CD14-positive monocyte (primary cell): ENCODE results near the gene UGT1A10. TPM values are rescaled to one million over a fixed set of nuclear protein-coding genes. Genes with fewer than 3 reads are reported as not detected.

Experiments used
- DNase-seq, 3 donors: peaks; one replicate each; pipeline ENCODE4 v3.0.0-alpha.2; 2011 to 2022
- H2AFZ ChIP-seq: 2 replicates; pipeline ENCODE4 v1.6.0; 2012; ENCODE audit warnings: mild to moderate bottlenecking, low read depth, low read length, inconsistent platforms; ENCODE audit not compliant: insufficient read depth, poor library complexity, severe bottlenecking
- H3K27ac ChIP-seq, 2 donors: 1 replicate in 1 of 2; 2 replicates in 1 of 2; pipeline ENCODE4 v1.5.1; 2012 to 2013; ENCODE audit warnings: low read length in 2 of 2, control low read depth in 1 of 2, inconsistent platforms in 1 of 2, low read depth in 1 of 2, mild to moderate bottlenecking in 1 of 2
- H3K27me3 ChIP-seq, 2 donors: one replicate each; pipeline versions ENCODE4 v1.6.0 to v1.6.1; 2011 to 2013; ENCODE audit warnings: low read length in 2 of 2; ENCODE audit not compliant: control insufficient read depth in 2 of 2, insufficient read depth in 2 of 2
- H3K36me3 ChIP-seq, 2 donors: replicated peaks in 1 of 2; 1 replicate in 1 of 2; 2 replicates in 1 of 2; pipeline versions ENCODE4 v1.5.1 to v1.6.1; 2012 to 2013; ENCODE audit warnings: low read length in 2 of 2, control low read depth in 1 of 2, inconsistent platforms in 1 of 2, mild to moderate bottlenecking in 1 of 2; ENCODE audit not compliant: insufficient read depth in 2 of 2, control insufficient read depth in 1 of 2
- H3K4me1 ChIP-seq, 2 donors: 1 replicate in 1 of 2; 2 replicates in 1 of 2; pipeline versions ENCODE4 v1.5.1 to v1.6.1; 2012 to 2013; ENCODE audit warnings: low read length in 2 of 2, control low read depth in 1 of 2, inconsistent platforms in 1 of 2, mild to moderate bottlenecking in 1 of 2, moderate library complexity in 1 of 2; ENCODE audit not compliant: insufficient read depth in 2 of 2, control insufficient read depth in 1 of 2
- H3K4me2 ChIP-seq: replicated peaks from 2 replicates; pipeline ENCODE3; 2012; ENCODE audit warnings: low read length, moderate library complexity, mild to moderate bottlenecking; ENCODE audit not compliant: poor library complexity, severe bottlenecking; ENCODE audit errors: extremely low read depth
- H3K4me3 ChIP-seq, 3 experiments: fragments of 200-600 bp in 1 of 3; sonication (generic) in 1 of 3; replicated peaks in 1 of 3; 1 replicate in 2 of 3; 2 replicates in 1 of 3; pipeline ENCODE4 v1.5.1; 2011 to 2013; ENCODE audit warnings: low read length in 3 of 3, mild to moderate bottlenecking in 3 of 3, control low read depth in 2 of 3, low read depth in 2 of 3, inconsistent platforms in 1 of 3, moderate library complexity in 1 of 3
- H3K79me2 ChIP-seq: 2 replicates; pipeline ENCODE4 v1.6.0; 2012; ENCODE audit warnings: mild to moderate bottlenecking, control low read depth, inconsistent platforms, low read length, moderate library complexity; ENCODE audit not compliant: insufficient read depth
- H3K9ac ChIP-seq: 2 replicates; pipeline ENCODE4 v1.6.0; 2017; ENCODE audit warnings: low read length, mild to moderate bottlenecking; ENCODE audit not compliant: insufficient read depth, poor library complexity, severe bottlenecking
- H3K9me3 ChIP-seq, 2 donors: replicated peaks in 1 of 2; 1 replicate in 1 of 2; 2 replicates in 1 of 2; pipeline versions ENCODE4 v1.5.1 to v1.6.1; 2012 to 2013; ENCODE audit warnings: low read length in 2 of 2, control low read depth in 1 of 2; ENCODE audit not compliant: control insufficient read depth in 1 of 2, insufficient read depth in 1 of 2
- H4K20me1 ChIP-seq: 2 replicates; pipeline ENCODE4 v1.6.0; 2012; ENCODE audit warnings: mild to moderate bottlenecking, low read length, control low read depth, moderate library complexity; ENCODE audit not compliant: insufficient read depth
- H3K27ac Mint-ChIP-seq, 7 donors: one replicate each; pipeline ENCODE4 v1.8.0; 2020; ENCODE audit warnings: mild to moderate bottlenecking in 7 of 7, mixed read lengths in 7 of 7, moderate library complexity in 6 of 7, inconsistent platforms in 2 of 7
- H3K27me3 Mint-ChIP-seq, 3 donors: one replicate each; pipeline ENCODE4 v1.8.0; 2021 to 2022; ENCODE audit warnings: low read depth in 3 of 3, mild to moderate bottlenecking in 3 of 3, mixed read lengths in 3 of 3, moderate library complexity in 3 of 3, inconsistent platforms in 1 of 3
- H3K36me3 Mint-ChIP-seq, 2 donors: one replicate each; pipeline ENCODE4 v1.8.0; 2020; ENCODE audit warnings: mixed read lengths in 2 of 2, inconsistent platforms in 1 of 2, mild to moderate bottlenecking in 1 of 2
- H3K4me1 Mint-ChIP-seq: one replicate; pipeline ENCODE4 v1.8.0; 2020; ENCODE audit warnings: mild to moderate bottlenecking, mixed read lengths
- H3K4me3 Mint-ChIP-seq, 2 donors: one replicate each; pipeline ENCODE4 v1.8.0; 2020; ENCODE audit warnings: mild to moderate bottlenecking in 2 of 2, mixed read lengths in 2 of 2, moderate library complexity in 1 of 2
- H3K9me3 Mint-ChIP-seq, 7 donors: one replicate each; pipeline ENCODE4 v1.8.0; 2020 to 2022; ENCODE audit warnings: mixed read lengths in 7 of 7, mild to moderate bottlenecking in 6 of 7, moderate library complexity in 6 of 7, inconsistent platforms in 2 of 7
- WGBS: methylation state at CpG from one replicate; pipeline ENCODE4 v1.1.5; 2013; ENCODE audit warnings: missing lambda C conversion rate; ENCODE audit not compliant: insufficient coverage; 5-methylcytosine and 5-hydroxymethylcytosine counted together
- intact Hi-C, 2 donors: fragments of 100-400 bp; cut with micrococcal nuclease; formaldehyde crosslinking; loops; one replicate each; pipeline versions ENCODE4 v1.15.0 to v1.15.1; 2023
- polyA plus RNA-seq, 3 donors: library from polyadenylated mRNA; depleted of rRNA in 1 of 3; unstranded in 2 of 3; stranded (reverse) in 1 of 3; fragments of 300-500 nt in 2 of 3; fragments of >200 nt in 1 of 3; fragmentation: Illumina TruSeq in 2 of 3; gene quantifications; 1 replicate in 2 of 3; 2 replicates in 1 of 3; pipeline ENCODE4 v1.2.3, GENCODE V29; 2012 to 2021
- TF ChIP-seq, protein P1 (sequence below): fragments of 200-600 bp; IDR thresholded peaks from one replicate; pipeline ENCODE4 v1.8.0; 2022; ENCODE audit warnings: antibody characterized with exemption, mild to moderate bottlenecking

UGT1A10 gene
- polyA plus RNA-seq, 3 donors = not detected

DNA sequence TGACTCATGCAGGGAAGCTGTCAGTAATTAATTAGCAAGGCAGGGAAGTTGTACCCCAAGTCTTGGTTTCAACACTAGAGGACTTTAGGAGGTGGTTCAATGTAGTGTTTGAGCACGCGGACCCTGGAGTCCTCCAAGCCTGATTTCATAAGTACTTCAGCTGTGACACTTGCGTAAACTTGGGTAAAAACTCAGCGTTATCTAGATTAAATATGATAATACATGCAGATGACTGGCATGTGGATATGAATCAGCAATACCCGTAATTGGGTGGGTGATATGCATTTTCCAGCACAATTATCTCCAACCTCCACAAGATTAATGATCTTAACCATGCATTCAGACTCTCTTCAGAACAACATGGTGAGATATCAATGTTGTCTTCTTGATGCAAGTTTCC is 50.7 kb downstream of the UGT1A10 start:
- Mint-ChIP-seq H3K4me1 (peaks cover 2% of the 10 kb centered on the region), H3K36me3 (no peaks in the 10 kb centered on the region)

DNA sequence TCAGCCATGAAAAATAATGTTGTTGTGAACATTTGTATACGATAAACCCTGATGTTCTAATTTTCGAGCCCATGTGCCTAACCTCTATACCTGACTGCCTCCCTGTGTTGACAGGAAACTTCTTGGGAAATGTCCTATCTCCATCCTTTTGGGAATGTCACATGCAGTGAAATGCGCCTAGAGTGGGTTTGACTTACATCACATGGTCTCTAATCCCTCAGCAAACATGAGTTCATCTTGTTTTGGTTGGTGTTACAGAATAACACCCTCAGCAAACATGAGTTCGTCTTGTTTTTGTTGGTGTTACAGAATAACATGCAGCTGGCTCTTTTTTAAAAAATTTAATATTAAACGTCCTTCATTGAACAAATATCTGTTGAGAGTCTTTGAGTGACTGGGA is 52.1 kb downstream of the UGT1A10 start:
- H3K4me3 Mint-ChIP-seq = no peak overlapping the region
- H3K36me3 Mint-ChIP-seq = no peaks in the 10 kb centered on the region
- no peaks in the 10 kb centered on the region for H3K4me1 Mint-ChIP-seq
- H3K36me3 ChIP-seq = no peaks in the 10 kb centered on the region
- intact Hi-C loops = no loop called here
- no peak overlapping the region for H3K9ac ChIP-seq
- H3K4me1 ChIP-seq = no peaks in the 10 kb centered on the region
- no peak for DNase-seq
- no peaks in the 10 kb centered on the region for H3K9me3 ChIP-seq
- no peak overlapping the region for H3K27ac Mint-ChIP-seq
- H3K4me3 ChIP-seq = no peak overlapping the region
- H3K27me3 Mint-ChIP-seq = peaks cover 0 to 2% (median 0%) of the 10 kb centered on the region in 3 donors
- no peak overlapping the region for H2AFZ ChIP-seq
- no peaks in the 10 kb centered on the region for H3K79me2 ChIP-seq
- H3K9me3 Mint-ChIP-seq = peaks cover 0 to 5% (median 0%) of the 10 kb centered on the region in 7 donors
- H3K4me2 ChIP-seq = no peak overlapping the region
- H4K20me1 ChIP-seq = no peaks in the 10 kb centered on the region
- TF ChIP-seq, protein P1, sequence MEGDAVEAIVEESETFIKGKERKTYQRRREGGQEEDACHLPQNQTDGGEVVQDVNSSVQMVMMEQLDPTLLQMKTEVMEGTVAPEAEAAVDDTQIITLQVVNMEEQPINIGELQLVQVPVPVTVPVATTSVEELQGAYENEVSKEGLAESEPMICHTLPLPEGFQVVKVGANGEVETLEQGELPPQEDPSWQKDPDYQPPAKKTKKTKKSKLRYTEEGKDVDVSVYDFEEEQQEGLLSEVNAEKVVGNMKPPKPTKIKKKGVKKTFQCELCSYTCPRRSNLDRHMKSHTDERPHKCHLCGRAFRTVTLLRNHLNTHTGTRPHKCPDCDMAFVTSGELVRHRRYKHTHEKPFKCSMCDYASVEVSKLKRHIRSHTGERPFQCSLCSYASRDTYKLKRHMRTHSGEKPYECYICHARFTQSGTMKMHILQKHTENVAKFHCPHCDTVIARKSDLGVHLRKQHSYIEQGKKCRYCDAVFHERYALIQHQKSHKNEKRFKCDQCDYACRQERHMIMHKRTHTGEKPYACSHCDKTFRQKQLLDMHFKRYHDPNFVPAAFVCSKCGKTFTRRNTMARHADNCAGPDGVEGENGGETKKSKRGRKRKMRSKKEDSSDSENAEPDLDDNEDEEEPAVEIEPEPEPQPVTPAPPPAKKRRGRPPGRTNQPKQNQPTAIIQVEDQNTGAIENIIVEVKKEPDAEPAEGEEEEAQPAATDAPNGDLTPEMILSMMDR = no peak
- no peaks in the 10 kb centered on the region for H3K27me3 ChIP-seq
- 80% methylated on average over 1 of the region's 5 CpGs for WGBS
- no peak overlapping the region for H3K27ac ChIP-seq

More for the DNA sequence above, 50.7 kb downstream of the UGT1A10 start:
- no peak overlapping the region for H3K4me2 ChIP-seq
- no peaks in the 10 kb centered on the region for H3K27me3 ChIP-seq
- no peaks in the 10 kb centered on the region for H3K9me3 ChIP-seq
- DNase-seq = no peak
- Mint-ChIP-seq H3K27ac (no peak overlapping the region), H3K27me3 (no peaks in the 10 kb centered on the region), H3K4me3 (no peak overlapping the region), H3K9me3 (peaks cover 0 to 5% (median 0%) of the 10 kb centered on the region in 7 donors)
- intact Hi-C loops = no loop called here
- no peak overlapping the region for H2AFZ ChIP-seq
- no CpG with 5 or more reads among the region's 5 CpGs for WGBS
- no peaks in the 10 kb centered on the region for H4K20me1 ChIP-seq
- no peaks in the 10 kb centered on the region for H3K4me1 ChIP-seq
- no peaks in the 10 kb centered on the region for H3K36me3 ChIP-seq
- no peak overlapping the region for H3K9ac ChIP-seq
- TF ChIP-seq, protein P1 = no peak
- H3K79me2 ChIP-seq = no peaks in the 10 kb centered on the region
- no peak overlapping the region for H3K27ac ChIP-seq
- no peak overlapping the region for H3K4me3 ChIP-seq
